HAP-1 (cell line): ENCODE data around the gene EARS2.
"Not testable (repeated sequence)": the region's sequence is repeated elsewhere in the genome, so short reads cannot be mapped to it uniquely, and the experiment has no call there.

Experiments used
- DNase-seq, 2 experiments: peaks; one replicate each; pipeline ENCODE4 v3.0.0-alpha.2; 2016 to 2020; ENCODE audit warnings: low spot score in 2 of 2
- H3K27me3 ChIP-seq: fragments of 250-450 bp; sonication (Bioruptor Pico); 2 replicates; pipeline ENCODE4 v1.5.1; 2020; ENCODE audit warnings: low read depth, mild to moderate bottlenecking, moderate library complexity
- H3K36me3 ChIP-seq: fragments of 250-450 bp; sonication (Bioruptor Pico); replicated peaks from 2 replicates; pipeline ENCODE4 v1.5.1; 2020; ENCODE audit warnings: mild to moderate bottlenecking
- H3K4me1 ChIP-seq: fragments of 250-450 bp; sonication (Bioruptor Pico); 2 replicates; pipeline ENCODE4 v1.5.1; 2020; ENCODE audit warnings: mild to moderate bottlenecking
- H3K4me3 ChIP-seq: fragments of 250-450 bp; sonication (Bioruptor Pico); 2 replicates; pipeline ENCODE4 v1.5.1; 2020; ENCODE audit warnings: mild to moderate bottlenecking, moderate library complexity
- H3K9me3 ChIP-seq: fragments of 250-450 bp; sonication (Bioruptor Pico); 2 replicates; pipeline ENCODE4 v1.5.1; 2020; ENCODE audit warnings: mild to moderate bottlenecking, moderate library complexity
- in situ Hi-C: fragments of 300-500 bp; cut with MboI; formaldehyde crosslinking; loops from 3 replicates; pipeline ENCODE4 v1.14.3; 2020; ENCODE audit warnings: low sequenced_read_pairs, inconsistent platforms, mixed read lengths

The EARS2 gene

DNA sequence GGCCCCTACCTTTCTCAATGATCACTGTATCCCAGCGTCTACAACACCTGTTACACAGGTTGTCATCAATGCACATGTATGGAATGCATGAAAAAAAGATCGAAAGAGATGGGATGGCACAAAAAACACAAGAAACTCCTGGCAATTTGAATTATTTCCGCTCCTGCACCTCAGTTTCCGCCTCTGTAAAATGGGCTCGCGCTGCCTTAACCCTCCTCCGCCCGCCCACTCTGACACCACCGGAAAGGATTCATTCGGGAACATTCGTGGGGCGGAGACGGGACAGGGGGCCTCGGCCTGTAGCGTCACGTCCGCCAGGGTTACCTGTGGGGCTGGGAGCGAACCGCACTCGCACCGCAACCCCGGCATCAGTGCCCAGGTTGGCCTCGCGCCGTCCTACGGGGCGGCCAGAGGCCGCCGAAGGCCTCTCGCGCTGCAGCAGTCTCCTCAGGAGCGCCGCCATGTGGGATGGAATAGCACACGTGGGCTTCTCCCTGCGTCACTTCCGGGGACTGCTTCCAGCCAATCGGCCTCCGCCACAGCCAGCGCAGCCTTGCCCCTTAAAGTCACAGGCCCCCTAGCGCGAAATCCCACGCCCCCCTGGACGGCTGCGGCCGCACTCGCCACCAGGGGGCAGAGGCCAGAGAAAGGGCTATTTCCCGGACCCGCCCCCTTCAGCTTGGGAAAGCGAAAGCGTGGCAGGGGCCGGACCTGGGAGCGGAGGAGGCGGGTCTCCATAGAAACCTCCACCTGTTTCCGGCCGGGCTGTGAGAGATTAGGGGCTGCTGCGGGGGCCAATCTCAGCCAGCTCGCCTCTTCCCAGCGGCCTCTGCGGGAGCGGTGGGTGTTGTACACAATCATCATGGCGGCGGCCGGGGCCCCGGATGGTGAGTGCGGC, at the start of gene EARS2, which contains the start of gene UBFD1:
Gene EARS2 (minus strand): TSS at position 470 of the 898 bp plus-strand sequence. CDS start 7 bp downstream, at position 463.
Gene UBFD1 (plus strand): TSS at position 847 of the 898 bp plus-strand sequence. CDS start 16 bp downstream, at position 863.
- in situ Hi-C loops: no loop called here
- Histone ChIP-seq H3K27me3 (no peaks in the 10 kb centered on the region), H3K9me3 (no peaks in the 10 kb centered on the region; the same call in 1 of the 2 replicates), H3K4me3 (peak within 1 kb of the TSS; percentile 90), H3K4me1 (peaks cover 6% of the 10 kb centered on the region), H3K36me3 (peaks cover 57% of the 10 kb centered on the region)
- peak; percentile 98 to 99 for DNase-seq

DNA sequence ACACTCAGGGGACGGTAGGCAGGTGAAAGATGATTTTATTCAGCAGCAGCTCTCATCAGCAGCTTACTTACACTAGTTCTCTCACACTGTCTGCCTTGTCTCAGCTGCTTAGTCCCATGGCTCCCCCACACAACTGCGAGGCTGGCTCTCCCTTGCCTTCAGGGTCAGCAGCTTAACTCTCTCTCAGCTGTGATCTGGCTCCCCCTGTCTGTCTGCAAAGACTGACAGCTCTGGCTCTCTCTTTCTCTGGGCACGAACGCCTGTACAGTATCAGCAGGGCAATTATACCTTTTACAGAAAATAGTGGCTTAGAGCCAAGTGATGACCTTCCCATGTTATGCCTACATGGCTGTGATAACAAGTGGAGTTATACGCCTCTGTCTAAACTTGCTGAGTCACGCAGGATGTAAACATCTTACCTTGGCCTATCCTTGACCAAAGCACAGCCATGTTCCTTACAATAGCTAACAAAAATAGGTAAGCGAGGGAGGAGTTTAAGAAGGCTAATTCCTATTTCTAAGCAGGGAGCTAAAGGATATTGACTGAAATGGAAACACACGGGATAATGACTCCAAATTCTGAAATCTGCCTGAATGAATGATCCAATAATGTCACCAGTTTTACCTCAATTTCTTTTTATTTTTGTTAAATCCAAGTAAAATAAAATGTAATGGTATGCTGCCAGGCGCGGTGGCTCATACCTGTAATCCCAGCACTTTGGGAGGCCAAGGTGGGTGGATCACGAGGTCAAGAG, 40.0 kb upstream of the EARS2 start:
- Histone ChIP-seq H3K9me3 (no peaks in the 10 kb centered on the region), H3K27me3 (no peaks in the 10 kb centered on the region), H3K4me1 (peaks cover 28% of the 10 kb centered on the region), H3K36me3 (peaks cover 30% of the 10 kb centered on the region), H3K4me3 (no peak overlapping the region)
- DNase-seq: peak; percentile 71 to 82
- in situ Hi-C loops: loop anchor here (5.0 kb wide), 1 partner anchor 45 kb away; the partner anchor contains the start of genes DCTN5 and PALB2

DNA sequence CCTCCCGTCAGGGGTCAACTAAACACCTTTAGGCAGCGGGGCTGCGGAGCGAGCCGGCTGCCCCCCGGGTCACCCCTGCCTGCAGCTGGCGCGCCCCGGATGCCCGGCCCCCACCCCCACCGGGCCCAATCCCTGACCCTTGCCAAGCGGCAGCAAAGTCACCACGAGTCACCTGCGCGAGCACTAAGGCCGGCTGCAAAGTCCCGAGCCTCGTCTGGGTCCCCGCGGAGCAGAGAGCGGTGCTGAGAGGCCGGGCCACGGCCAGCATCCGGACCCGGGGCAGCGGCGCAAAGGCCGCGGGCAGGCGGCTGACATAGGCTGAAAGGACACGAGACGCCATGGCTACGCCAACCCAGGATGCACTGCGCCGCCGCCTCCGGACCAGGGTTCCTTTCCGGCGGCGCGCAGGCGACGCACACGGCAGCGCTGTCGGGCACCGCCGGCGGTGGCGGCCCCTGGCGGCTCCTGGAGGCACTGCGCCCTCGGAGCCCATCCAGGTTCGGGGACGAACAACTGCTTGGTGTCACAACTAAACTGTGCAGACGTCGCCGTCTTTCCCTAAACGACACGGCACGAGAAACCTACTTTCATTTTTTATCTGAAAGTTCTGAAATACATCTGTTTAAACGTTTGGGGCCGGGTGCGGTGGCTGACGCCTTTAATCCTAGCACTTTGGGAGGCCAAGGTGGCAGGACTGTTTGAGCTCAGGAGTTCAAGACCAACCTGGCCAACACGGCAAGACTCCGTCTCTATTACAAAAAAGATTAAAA, 39.0 kb upstream of the EARS2 start, which contains the start of gene NDUFAB1:
Gene NDUFAB1 (minus strand): TSS at position 366 of the 770 bp plus-strand sequence. CDS start 26 bp downstream, at position 340.
- in situ Hi-C loops: loop anchor here (5.0 kb wide), 1 partner anchor 46 kb away; the partner anchor contains the start of genes DCTN5 and PALB2
- Histone ChIP-seq H3K4me3 (peak within 1 kb of the TSS; percentile 96), H3K36me3 (peaks cover 37% of the 10 kb centered on the region), H3K27me3 (no peaks in the 10 kb centered on the region), H3K9me3 (no peaks in the 10 kb centered on the region), H3K4me1 (peaks cover 28% of the 10 kb centered on the region)
- DNase-seq: peak; percentile 75 to 91

DNA sequence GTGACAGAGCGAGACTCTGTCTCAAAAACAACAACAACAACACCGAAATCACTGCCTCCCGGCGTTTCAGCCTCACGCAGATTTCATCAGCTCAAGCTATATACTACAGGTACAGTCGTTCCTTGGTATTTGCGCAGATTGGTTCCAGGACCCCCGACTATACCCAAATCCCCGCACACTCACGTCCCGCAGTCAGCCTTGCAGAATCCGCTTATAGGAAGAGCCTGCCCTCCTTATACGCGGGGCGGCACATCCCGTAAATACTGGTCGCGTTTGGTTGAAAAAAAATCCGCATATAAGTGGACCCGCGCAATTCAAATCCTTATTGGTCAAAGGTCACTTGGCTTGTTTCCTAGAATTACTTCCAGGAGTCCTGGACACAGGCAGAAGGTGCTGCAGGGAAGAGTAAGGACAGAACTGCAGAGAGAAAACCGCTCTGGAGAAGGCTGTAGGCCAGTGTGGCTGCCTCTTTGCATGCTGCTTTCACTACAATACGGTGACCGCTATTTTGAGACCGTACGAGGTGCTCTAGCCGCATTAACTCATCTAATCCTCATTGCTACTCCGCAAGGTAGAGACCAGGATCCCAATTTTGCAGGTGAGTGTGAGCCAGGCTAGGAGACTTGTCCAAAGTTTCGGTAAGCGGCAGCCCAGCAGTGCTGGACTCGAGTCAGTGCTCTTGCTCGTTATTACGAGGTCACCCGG, 38.2 kb upstream of the EARS2 start:
- Histone ChIP-seq H3K4me3 (peak overlapping the region; percentile 96), H3K27me3 (no peaks in the 10 kb centered on the region), H3K9me3 (no peaks in the 10 kb centered on the region), H3K36me3 (peaks cover 45% of the 10 kb centered on the region), H3K4me1 (peaks cover 20% of the 10 kb centered on the region)
- no peak for DNase-seq
- in situ Hi-C loops: loop anchor here (5.0 kb wide), 1 partner anchor 47 kb away; the partner anchor contains the start of genes DCTN5 and PALB2

DNA sequence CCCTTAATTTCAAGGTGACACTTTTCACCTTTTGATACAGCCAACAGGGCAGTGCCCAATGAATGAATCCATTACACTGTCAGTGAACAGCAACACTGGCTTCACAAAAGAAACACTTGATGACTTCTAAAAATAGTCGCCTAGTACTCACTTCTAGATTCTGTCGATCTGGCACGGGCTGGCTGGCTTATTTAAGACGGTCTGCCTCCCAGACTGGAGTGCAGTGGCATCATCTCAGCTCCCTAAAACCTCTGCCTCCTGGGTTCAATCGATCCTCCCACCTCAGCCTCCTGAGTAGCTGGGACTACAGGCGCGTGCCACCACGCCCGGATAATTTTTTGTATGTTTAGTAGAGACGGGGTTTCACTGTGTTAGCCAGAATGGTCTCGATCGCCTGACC, 37.0 kb upstream of the EARS2 start:
- Histone ChIP-seq H3K9me3 (no peaks in the 10 kb centered on the region), H3K36me3 (peaks cover 53% of the 10 kb centered on the region), H3K4me3 (no peak overlapping the region), H3K27me3 (no peaks in the 10 kb centered on the region), H3K4me1 (peaks cover 15% of the 10 kb centered on the region)
- DNase-seq: no peak
- in situ Hi-C loops: no loop called here

DNA sequence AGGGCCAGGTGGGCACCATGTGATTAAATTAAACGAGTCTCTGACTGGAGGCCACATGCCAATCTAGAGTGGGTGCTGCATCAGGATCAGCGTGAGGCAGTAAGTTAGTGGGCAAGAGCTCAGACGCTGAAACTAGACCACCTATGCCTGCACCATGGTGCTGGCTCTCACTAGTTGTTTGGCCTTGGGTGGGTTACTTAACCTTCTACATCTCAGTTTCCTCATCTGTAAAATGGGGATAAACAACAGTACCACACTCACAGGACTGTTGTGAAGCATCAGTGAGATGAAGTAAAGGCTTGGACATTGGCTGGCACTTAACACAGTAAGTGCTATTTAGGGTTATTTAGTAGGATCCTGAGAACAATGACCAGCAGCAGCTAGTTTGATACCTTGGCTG, 33.0 kb upstream of the EARS2 start:
- H3K27me3 ChIP-seq: no peaks in the 10 kb centered on the region
- in situ Hi-C loops: no loop called here
- no peak overlapping the region for H3K4me3 ChIP-seq
- DNase-seq: no peak
- no peaks in the 10 kb centered on the region for H3K4me1 ChIP-seq
- H3K36me3 ChIP-seq: peaks cover 93% of the 10 kb centered on the region
- no peaks in the 10 kb centered on the region for H3K9me3 ChIP-seq

DNA sequence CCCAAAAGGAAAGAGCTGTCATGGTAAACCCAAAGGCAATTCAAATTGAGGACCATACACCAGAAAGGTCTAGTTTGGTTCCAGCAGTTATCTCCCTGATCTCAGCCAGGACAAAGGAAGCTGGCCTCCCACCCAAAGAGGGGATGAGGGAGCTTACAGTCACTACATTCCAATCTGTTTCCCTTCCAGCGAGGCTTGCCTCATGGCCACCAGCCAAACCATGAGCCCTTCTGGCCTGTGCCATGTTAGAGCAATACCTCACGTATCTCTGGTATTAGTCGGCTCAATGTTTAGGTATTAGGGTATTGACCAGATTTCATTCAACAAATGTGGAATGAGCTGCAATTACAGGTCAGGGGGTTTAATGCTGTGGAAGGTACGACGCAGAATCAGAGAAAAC, 30.6 kb upstream of the EARS2 start:
- in situ Hi-C loops: no loop called here
- Histone ChIP-seq H3K4me1 (no peaks in the 10 kb centered on the region), H3K36me3 (peaks cover 82% of the 10 kb centered on the region), H3K27me3 (no peaks in the 10 kb centered on the region), H3K9me3 (no peaks in the 10 kb centered on the region), H3K4me3 (no peak overlapping the region)
- DNase-seq: no peak

DNA sequence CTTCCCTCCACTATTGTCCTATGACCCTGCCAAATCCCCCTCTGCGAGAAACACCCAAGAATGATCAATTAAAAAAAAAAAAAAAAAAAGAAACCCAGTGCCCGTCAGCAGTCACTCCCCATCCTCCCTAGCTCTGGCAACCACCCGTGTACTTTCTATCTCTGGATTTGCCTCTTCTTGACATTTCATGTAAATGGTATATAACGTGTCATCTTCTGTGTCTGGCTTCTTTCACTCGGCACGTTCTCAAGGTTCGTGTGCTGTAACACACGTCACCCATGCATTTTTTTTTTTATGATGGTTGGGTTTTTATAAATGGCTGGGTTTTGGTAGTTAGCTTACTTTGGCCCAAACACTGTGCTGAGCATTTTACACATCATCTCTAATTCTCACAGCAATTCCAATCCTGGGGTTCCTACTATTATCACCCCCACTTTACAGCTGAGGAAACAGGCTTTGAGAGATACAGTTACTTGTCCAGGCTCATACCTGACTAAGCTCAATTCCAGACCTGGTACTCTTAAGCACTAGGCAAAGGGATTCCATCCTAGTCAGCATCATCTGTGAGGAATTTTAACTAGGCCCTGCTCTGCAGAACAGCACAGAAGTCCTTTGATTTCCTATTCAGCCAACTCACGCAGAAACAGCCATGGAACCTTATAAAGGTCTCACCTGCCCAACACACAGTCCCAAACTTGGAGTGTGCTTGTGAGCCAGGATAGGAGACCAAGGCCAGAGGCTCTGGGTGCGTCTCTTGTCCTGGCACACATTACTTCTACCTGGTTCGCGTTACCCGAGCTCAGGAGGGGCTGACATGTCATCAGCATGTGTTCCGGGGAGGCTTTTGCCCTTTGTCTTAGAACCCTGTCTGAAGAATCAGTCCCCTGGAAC, 27.3 kb upstream of the EARS2 start:
- Histone ChIP-seq H3K4me3 (no peak overlapping the region), H3K9me3 (no peaks in the 10 kb centered on the region), H3K4me1 (no peaks in the 10 kb centered on the region), H3K27me3 (no peaks in the 10 kb centered on the region), H3K36me3 (peaks cover 83% of the 10 kb centered on the region)
- in situ Hi-C loops: no loop called here
- no peak for DNase-seq

DNA sequence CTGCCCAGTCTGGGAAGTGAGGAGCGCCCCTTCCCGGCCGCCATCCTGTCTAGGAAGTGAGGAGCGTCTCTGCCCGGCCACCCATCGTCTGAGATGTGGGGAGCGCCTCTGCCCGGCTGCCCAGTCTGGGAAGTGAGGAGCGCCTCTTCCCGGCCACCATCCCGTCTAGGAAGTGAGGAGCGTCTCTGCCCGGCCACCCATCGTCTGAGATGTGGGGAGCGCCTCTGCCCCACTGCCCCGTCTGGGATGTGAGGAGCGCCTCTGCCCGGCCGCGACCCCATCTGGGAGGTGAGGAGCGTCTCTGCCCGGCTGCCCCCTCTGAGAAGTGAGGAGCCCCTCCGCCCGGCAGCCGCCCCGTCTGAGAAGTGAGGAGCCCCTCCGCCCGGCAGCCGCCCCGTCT, 26.1 kb upstream of the EARS2 start:
- H3K4me3 ChIP-seq, H3K4me1 ChIP-seq, H3K9me3 ChIP-seq, DNase-seq, H3K27me3 ChIP-seq, in situ Hi-C loops: not testable (repeated sequence)
- peaks cover 79% of the 10 kb centered on the region for H3K36me3 ChIP-seq

DNA sequence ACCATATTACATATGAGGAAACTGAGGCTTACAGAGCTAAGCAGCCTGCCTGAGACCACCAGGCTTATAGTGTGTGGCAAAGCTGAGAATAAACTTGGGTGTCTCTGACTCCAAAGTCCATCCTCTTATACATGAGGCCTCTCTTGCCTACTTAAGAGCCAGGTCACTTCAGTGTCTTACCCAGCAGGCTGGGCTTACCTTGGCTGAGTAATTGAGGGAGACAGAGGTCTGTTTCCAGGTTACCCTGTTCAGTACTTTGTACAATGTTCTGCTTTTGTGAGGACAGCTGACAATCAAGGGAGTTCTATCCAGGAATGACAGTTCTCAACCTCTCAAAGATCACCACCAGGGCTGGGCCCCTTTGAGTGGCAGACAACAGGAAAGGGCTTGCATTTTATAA, 24.6 kb upstream of the EARS2 start:
- no peak for DNase-seq
- no peak overlapping the region for H3K4me3 ChIP-seq
- in situ Hi-C loops: no loop called here
- peaks cover 75% of the 10 kb centered on the region for H3K36me3 ChIP-seq
- no peaks in the 10 kb centered on the region for H3K27me3 ChIP-seq
- peaks cover 7% of the 10 kb centered on the region for H3K4me1 ChIP-seq
- H3K9me3 ChIP-seq: no peaks in the 10 kb centered on the region

DNA sequence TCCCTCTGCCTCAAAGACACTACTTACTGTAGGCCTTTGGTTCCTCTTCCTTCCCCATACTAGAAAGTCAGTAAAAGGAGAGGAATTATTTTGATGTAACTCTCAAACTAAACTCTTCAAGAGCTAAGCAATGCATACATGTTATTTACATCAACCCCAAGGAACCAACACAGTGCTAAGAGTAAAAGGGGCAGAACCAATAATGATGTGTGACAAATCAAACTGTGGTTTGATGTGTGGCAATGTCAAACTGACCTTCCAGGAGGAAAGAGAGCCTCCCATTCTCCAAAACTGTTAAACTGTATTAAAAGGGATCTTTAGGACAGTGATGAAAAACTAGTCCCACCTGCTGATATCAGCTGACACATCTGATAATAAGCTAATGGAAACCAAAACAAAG, 23.2 kb upstream of the EARS2 start:
- no peak overlapping the region for H3K4me3 ChIP-seq
- H3K27me3 ChIP-seq: no peaks in the 10 kb centered on the region
- peaks cover 62% of the 10 kb centered on the region for H3K36me3 ChIP-seq
- H3K4me1 ChIP-seq: peaks cover 7% of the 10 kb centered on the region
- H3K9me3 ChIP-seq: no peaks in the 10 kb centered on the region
- no peak for DNase-seq
- in situ Hi-C loops: no loop called here

DNA sequence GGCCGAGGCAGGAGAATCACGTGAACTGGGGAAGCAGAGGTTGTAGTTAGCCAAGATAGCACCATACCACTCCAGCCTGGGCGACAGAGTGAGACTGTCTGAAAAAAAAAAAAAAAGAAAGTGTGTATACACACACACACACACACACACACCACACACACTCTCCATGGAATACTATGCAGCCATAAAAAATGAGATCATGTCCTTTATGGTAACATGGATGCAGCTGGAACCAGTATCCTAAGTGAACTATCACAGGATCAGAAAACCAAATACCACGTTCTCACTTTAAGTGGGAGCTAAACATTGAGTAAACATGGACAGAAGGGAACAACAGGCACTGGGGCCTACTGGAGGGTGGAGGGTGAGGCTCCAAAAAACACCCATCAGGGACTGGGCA, 22.2 kb upstream of the EARS2 start:
- peaks cover 7% of the 10 kb centered on the region for H3K4me1 ChIP-seq
- in situ Hi-C loops: no loop called here
- peaks cover 52% of the 10 kb centered on the region for H3K36me3 ChIP-seq
- no peak for DNase-seq
- H3K9me3 ChIP-seq: no peaks in the 10 kb centered on the region
- H3K27me3 ChIP-seq: no peaks in the 10 kb centered on the region
- H3K4me3 ChIP-seq: no peak overlapping the region
